HG03060 (cell line): ENCODE data around the gene ARHGAP8.

ENCODE experiments used
- ATAC-seq: cut with Tn5 transposase; IDR thresholded peaks from one replicate; pipeline ENCODE4 v1.9.1; 2021; ENCODE audit warnings: low read depth, moderate number of reproducible peaks; ENCODE audit not compliant: unreplicated experiment

ARHGAP8 gene

DNA sequence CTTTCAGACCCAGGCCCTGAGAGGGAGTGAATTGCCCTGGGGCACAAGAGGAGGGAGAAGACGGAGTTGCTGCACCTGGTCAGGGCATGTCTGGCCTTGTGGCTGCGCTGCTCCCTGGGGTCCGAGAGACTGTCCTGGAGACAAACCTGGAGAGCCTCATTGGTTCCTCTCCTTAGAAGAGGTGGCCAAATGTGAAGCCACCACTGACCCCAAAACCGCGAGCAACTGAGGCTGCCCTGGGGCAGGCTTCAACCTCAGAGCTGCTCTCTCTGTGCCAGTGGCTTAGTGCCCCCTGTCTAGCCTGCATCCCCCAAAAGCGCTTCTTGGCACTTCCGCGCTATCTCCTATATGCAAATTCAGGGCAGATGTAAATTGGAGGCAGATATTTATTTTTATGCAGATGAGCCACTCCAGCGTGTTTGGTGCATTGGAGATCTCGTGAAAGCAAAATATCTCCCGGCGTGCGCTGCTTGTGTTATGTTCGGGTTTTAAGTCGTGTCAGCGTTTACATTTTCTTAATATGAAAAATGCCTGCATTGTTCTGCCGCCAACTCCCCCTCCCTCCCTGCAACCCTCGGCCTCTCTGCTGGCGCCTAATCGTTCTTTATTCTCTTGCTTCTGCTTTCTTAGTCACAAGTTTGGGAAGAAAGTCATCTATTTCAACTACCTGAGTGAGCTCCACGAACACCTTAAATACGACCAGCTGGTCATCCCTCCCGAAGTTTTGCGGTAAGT, 69.5 kb downstream of the ARHGAP8 start:
- ATAC-seq = no peak

DNA sequence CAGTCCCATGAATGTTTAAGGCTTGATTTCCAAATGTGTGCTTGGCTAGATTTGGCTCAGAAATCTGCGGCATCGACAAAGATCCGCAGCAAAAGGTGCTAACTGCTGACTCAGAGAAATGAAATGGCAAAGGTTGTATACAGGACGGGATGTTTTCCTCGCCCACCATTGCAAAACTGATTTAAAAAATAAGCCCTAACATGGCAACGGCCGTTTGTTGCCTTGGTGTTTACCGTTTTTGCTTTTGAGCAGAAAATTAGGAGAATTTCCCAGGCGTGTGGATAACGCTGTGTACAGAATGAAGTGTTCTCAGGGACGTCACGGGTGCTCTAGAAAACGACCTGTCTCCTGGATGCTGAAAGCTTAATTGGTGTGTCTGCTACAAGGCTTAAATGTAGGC, 70.2 kb downstream of the ARHGAP8 start:
- ATAC-seq = no peak

DNA sequence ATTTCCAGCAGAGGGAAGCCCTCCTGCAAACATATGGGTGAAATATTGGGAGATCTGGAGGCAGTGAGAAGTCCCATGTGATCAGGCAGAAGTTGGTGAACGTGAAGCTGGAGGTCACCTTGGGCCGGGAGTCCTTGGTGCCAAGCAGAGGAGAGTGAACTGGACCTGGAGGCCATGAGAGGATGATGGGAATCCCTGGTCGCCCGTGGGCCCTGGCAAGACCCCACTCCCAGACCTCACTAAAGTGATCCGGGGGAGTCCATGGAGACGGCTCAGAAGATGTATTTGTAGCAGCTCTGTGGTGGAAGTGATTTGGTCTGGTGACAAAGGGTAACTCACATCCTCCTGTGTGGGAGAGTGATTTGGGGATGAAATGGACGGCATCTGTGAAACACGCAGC, 71.0 kb downstream of the ARHGAP8 start:
- no peak for ATAC-seq

DNA sequence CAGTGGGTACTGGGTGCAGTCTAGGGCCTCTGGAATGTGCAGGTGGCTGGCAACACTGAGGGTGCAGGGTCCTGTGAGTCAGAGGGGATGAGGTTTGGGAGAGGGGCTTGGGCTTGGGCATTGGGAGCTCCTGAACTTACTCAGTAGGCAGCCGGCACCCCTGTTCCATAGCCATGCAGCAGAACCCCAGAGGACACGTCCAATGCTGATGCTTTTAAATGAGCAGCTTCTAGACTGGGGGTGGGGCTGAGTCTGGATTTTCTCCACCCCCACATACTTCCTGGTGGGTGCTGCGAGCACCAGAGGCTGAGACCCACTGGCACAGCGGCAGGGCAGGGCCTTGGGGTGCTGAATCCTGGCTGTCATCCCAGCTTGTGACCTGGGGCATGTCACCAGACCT, 71.4 kb downstream of the ARHGAP8 start:
- ATAC-seq = no peak

DNA sequence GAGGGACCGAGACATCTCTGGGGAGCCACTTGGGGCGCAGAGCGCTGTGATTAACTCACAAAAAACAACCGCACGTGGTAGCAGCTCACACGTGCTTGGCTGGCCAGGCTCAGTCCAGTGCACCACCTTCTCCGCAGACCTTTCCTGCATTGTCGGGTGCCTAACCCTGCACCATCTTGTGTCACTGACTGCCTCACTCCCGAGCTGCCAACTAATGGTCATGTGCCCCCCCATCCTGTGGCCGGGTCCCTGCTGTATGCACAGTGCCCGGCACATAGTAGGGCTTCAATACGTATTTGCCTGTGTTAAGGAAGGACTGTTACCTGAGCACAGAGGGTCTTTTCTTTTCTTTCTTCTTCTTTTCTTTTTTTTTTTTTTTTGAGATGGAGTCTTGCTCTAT, 71.9 kb downstream of the ARHGAP8 start:
- ATAC-seq = no peak

DNA sequence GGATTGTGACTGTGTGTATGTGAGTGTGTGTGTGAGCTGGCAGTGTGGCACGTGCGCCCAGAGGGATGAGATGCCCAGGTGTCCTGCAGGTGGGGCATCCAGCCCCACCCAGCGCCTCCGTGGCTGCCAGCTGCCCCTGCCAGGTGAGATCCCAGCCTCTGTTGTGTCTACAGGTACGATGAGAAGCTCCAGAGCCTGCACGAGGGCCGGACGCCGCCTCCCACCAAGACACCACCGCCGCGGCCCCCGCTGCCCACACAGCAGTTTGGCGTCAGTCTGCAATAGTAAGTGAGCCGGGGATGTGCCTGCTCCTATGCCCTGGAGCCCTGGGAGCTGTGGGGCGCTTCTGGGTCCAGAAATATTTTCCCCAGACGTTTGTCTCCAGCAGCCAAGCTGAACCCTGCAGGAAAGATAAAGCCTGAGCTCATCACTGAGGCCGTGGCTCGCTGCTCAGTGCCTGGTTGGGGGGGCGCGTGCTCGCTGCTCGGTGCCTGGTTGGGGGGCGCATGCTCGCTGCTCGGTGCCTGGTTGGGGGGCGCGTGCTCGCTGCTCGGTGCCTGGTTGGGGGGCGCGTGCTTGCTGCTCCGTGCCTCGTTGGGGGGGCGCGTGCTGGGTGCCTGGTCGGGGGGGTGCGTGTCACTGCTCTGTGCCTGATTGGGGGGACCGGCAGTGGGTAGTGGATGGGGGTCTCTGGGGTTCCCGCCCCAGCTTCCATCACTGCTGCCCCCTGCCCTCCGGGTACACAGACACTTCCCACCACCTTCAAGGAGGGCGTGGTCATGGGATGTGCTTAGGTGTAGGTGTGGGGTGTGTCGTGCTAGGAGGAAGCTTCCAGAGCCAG, 73.2 kb downstream of the ARHGAP8 start:
- ATAC-seq = no peak

DNA sequence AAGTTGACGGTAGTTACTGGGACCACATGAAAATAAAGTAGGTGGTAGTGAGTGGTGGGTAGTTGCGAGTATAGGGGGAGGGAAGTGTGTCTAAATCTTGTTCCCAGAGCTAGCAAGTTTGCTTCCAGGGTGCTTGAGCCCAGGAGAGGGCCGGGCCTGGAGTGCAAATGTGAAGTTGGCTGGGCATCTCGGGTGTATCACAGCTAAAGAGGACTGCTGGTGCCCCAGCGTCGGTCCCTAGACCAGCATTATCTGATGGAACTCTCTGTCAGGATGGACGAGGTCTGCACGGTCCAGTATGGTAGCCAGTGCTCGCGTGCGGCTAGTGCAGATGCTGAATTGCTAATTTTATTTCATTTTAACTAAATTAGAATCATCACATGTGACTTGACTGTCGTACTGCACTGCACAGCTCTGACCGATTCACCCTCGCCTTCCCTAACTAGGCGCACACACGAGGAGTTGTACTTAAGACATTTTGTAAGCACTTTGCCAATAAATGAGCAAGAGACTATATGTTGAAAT, 75.4 kb downstream of the ARHGAP8 start:
- ATAC-seq = no peak

DNA sequence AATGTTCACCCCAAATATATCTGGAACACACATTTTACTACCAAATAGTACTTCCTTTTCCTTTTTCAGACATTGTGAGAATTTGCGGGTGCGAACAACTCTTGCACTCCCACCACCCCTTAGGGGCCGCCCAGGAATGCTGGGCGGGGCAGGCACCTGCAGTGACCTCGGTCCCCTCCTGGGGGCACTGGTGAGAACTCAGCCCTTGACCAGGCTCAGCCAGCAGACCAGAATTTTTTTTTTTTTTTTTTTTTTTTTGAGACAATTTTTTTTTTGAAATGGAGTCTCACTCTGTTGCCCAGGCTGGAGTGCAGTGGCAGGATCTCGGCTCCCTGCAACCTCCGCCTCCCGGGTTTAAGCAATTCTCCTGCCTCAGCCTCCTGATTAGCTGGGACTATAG, 75.8 kb downstream of the ARHGAP8 start:
- no peak for ATAC-seq

DNA sequence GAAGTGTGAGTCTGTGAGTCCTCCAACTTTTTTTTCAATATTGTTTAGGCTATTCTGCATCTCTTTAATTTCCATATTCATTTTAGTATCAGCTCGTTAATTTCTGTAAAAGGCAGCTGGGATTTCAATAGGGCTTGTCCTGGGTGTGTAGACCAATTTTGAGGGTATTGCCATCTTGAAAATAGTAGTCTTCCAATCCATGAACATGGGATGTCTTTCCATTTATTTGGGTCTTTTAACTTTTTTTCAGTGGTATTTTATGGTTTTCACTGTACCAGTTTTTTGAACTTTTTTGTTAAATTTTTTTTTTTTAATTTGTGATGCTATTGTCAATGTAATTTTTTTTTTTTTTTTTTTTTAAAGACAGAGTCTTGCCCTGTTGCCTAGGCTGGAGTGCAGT, 79.5 kb downstream of the ARHGAP8 start:
- ATAC-seq = no peak

DNA sequence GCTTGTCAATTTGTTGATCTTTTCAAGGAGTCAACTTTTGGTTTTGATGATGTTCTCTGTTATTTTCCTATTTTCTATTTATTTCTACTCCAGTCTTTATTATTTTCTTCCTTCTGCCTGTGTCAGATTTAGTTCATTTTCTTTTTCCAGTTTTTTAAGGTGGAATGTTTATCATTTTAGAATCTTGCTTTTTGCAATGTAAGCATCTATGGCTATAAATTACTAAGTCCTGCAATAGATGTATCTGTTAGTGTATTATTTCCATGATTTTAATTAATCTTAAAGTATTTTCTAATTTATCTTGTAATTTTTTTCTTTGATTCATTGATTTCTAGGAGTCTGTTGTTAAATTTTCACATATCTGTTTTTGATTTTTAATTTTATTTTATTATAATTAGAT, 81.7 kb downstream of the ARHGAP8 start:
- ATAC-seq = no peak

DNA sequence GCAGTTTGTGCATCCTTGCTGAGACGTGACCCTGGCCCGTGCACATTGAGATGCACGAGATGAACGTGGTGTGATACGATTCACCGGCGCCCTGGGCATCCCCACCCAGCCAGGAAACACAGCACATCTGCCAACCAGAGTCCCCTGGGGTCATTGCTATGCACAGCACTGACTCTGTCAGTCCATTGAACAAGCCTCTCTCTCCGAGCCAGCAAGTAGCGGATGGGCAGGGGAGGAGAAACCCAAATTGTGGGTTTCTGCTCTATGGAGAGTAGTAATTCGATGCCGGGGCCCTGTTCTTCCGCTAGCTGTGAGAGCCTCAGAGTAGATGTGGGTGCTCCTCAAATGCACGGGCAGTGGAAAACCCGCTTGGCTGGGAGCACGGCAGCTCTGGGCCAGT, 85.1 kb downstream of the ARHGAP8 start:
- no peak for ATAC-seq

DNA sequence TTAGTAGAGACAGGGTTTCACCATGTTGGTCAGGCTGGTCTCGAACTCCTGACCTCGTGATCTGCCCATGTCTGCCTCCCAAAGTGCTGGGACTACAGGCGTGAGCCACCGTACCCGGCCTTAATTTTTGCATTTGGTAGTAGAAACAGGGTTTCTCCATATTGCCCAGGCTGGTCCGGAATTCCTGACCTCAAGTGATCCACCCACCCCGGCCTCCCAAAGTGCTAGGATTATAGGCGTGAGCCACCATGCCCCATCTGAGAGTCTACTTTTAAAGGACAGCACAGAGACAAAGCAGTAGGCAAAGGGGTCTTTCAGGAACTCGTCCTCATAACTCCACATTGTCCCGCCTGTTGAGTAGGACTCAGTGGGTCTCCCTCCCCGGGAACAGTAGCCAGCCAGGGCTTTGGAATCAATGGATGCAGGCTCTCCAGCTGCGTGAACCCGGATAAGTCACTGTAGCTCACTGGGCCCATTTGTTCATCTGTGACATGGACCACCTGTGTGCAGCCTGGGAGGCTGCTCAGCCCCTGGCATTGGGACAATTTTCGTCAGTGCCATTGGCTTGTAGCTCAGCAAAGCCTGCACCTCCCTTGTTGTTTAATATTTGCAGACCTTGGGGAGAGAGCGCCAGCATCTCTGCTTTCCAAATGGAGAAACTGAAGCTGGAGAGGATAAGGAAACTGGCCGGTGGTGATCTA, 86.1 kb downstream of the ARHGAP8 start:
- ATAC-seq = no peak

DNA sequence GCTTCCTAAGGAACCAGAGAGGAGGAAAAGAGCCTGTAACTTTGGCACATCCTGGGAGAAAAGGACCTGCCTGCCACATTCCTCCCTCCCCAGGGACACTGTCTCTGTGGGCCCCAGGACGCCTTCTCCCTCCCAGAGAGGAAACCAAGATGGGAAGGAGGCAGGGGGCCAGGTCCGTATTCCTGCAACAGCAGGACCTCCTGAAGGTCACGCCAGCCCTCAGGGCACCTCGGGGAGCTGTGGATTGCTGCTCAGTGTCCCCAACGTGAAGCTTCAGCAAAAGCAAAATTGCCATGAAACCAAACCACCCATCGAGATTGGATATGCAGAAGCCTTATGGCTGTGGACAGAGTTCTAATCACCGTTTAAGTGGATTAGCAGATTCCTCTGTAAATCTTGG, 86.7 kb downstream of the ARHGAP8 start:
- no peak for ATAC-seq

DNA sequence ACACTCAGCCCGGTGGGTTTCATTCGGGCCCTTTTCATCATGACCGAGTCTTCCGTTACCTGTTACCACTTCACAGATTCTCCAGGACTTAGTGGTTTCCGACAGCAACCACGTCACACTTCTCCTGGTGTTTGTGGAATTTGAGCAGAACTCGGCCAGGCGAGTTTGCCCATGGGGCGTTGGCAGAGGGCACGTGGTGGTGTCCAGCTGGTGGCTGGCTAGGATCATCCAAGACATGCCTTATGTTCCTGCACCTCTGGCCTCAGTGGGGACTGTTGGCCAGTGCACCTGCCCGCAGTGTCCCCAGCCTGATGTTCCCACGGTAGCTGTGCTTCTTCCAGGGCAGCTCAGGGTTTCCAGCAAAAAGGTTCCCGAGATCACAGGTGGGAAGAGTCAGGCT, 87.3 kb downstream of the ARHGAP8 start:
- ATAC-seq = no peak

DNA sequence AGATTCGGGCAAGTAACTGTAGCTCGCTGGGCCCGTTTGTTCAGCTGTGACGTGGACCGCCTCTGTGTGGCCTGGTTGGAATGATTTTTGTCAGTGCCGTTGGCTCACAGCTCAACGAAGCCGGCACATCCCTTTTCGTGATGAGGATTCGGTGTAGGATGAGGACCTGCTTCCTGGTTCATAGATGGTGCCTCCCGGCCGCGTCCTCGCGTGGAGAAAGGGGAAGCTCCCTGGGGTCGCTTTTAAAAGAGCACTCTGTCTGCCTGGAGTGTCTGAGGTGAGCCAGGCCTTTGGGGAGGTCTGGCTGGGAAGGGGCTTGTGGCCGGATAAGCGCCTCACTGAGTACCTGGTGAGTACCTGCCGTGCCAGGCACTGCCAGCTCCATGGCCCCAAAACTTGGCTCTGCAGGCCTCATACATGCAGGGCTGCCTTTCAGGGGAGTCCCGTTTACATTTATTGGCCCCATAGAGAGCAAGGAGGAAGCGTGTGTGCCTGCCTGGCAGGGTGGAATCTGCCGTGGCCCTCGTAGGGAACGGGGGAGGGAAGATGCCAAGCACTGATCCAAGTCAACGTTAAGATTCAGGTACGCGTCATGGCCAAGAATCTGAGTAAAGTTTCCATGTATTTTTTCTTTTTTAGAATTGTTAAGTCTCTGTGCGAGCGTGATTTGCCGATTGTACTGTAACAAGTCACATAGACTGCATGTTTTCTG, 88.4 kb downstream of the ARHGAP8 start:
- ATAC-seq = no peak

DNA sequence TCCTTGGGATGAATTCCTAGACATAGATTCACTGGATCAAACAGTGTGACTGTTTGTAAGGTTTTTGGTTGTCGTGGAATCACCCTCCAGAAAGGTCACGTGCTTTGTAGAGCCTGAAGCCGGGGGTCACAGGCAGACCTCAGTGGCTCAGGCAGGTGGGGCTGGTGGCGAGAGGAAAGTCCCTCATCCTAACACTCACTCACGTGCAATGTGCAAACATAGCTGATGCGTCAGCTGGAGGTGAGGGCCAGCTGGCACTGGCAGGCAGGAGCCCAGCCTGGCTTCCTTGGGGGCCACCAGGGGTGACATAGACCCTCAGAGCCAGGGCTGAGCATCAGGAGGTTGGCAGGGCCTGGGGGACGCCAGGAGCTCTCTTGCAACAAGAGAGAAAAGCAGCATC, 90.0 kb downstream of the ARHGAP8 start:
- ATAC-seq = no peak

DNA sequence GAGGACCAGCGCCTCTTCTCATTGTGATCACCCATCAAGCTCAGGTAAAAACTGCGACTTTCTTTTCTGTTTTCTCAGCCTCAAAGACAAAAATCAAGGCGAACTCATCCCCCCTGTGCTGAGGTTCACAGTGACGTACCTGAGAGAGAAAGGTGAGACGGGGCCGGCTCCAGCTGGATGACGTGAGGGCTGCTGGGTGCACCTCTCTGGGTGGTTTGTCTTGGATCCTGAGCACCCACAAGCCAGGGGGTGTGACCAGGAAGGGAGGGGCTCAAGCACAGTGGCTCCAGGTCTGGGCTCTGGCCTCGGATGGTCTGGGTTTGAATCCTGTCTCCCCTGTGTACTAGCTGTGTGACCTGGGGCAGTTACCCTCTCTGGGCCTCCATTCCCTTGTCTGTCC, 92.8 kb downstream of the ARHGAP8 start:
- ATAC-seq = no peak

DNA sequence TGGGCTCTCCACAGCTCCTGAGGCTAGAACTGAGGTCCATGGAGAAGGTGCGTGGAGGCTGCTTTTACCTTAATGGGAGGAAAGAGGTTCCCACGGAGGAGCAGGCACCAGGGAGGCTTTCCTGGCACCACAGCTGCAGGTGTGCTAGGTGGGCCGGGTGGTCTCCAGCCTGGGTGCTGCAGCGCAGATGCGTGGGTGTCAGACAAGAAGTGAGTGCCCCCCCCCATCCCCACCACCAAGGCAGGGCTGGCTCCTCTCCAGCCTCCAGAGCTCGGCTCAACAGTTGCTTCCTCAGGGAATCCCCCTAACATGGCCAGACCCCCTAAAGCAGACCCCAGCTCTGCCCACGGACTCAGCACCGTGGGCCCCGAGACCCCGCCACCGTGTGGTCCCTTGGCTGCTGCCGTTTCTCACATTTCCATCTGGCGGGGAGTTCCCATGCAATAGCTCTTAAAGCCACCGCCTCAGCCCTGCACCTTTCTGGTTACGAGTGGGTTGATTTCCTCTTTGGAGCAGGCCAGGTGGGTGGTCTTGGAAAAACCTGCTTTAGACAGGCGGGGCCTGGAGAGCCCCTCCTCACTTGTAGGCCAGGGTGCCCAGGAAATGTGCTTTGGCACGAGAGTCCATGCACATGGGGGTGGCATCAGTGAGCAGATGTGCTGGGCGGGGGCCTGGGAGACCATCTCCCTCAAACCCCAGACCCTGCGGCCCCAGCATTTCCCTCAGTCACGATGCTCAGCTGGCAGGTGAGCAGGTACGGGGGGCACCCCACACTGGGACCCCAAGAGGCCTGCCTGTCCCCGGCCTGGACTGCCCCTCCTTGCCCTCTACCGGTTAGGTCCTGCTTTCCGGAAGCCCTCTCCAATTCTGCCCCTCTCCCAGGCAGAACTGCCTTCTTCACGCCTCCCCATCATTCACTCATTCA, 93.7 kb downstream of the ARHGAP8 start:
- no peak for ATAC-seq

DNA sequence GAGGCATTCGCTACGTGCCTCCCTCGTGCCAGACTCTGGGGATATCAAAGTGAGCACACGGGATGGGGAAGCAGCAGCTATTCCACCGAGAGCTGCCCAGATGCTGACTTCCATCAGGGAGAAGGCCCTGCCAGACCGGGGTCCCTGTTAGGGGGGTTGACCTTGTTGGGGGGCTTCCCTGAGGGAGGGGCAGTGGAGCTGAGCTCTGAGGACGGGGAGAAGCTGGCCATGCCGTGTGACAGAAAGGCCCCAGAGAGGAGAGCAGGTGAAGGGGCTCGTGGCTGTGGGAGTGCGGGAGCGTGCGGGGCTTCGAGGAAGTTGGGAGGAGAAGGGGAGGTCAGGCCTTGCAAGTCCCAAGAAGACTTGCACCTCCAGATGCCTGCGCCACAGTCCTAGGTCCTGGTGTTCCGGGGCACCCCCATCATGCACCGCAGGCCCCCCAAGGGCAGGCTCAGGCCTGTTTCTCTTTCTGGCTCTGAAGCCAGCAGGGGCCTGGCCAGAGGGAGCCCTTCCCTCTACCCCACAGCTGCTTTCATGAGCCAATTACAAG, 94.4 kb downstream of the ARHGAP8 start:
- no peak for ATAC-seq
